HTERT RPE-1 (cell line): Measurements from ENCODE around the gene TMEM259.

Experiments
- in situ Hi-C: fragments of 300-500 bp; cut with MboI; formaldehyde crosslinking; loops from 4 replicates; pipeline ENCODE4 v1.14.3; 2020; ENCODE audit warnings: low sequenced_read_pairs

The TMEM259 gene

DNA sequence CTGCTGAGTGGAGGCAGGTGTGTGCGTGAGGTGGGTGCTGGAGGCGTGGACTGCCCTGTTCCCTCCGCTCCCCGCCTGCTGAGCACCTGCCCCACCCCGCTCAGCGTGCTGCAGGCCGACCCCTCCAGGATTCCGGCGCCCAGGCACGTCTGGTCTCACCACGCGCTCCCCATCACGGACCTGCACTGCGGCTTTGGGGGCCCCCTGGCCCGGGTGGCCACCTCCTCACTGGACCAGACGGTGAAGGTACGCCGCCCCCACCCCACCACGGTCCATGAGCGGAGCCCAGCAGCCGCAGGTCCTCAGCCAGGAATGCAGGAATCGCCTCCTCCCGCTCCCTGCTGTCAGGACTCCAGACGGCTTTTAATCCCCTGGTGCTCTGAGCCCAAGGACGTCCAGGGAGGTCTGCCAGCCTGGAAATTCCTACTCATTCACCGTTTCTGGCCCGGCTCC lies 30.8 kb downstream of the TMEM259 start:
- in situ Hi-C loops: no loop called here

- in situ Hi-C loops: no loop called here
These were observed 31.4 kb downstream of the TMEM259 start for GRCh38 chr19:989381-990081.

DNA sequence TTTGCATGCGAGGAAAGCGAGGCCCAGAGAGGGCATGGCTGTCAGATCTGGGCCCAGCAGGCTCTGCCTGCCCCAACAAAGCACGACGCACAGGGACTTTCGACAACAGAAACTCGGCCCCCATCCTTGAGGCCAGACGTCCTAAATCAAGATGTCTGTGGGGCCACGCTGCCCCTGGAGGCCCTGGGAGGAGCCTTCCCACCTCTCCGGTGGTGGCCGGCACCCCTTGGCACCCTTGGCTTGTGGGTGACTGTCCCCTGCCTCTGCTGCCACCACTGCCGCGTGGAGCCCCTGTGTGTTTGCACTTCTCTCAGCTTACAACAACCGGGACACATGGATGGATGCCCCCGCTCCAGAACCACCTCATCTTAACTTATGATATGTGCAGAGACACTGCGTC lies 32.4 kb downstream of the TMEM259 start:
- in situ Hi-C loops: no loop called here

DNA sequence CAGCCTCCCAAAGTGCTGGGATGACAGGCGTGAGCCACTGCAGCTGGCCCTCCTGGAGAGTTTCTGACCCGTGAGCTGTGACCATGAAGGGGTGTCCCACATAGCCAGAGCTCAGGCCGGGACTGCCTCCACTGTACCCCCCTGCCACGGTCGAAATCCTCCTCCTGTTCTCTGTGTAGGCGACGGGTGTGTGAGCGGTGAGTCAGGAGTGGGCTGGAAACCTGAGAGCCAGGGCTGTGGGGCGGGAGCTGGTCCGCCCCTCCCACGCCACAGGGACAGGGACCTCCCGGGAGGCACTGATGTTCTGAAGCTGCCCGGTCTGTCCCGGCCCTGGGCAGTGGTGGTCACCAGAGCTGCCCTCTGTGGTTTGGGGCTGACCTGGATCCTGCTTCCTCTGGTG lies 32.8 kb downstream of the TMEM259 start:
- in situ Hi-C loops: no loop called here

- in situ Hi-C loops: no loop called here
These were observed 34.8 kb downstream of the TMEM259 start for GRCh38 chr19:986083-986482.

GRCh38 chr19:984165-984967 lies 36.6 kb downstream of the TMEM259 start, which contains the start of gene WDR18:
Gene WDR18, plus strand, starts transcription at chr19:984345. Its CDS starts 9 bp downstream, at chr19:984354.
- in situ Hi-C loops: no loop called here

- in situ Hi-C loops: no loop called here
These were observed 38.3 kb downstream of the TMEM259 start for GRCh38 chr19:982567-983170.

DNA sequence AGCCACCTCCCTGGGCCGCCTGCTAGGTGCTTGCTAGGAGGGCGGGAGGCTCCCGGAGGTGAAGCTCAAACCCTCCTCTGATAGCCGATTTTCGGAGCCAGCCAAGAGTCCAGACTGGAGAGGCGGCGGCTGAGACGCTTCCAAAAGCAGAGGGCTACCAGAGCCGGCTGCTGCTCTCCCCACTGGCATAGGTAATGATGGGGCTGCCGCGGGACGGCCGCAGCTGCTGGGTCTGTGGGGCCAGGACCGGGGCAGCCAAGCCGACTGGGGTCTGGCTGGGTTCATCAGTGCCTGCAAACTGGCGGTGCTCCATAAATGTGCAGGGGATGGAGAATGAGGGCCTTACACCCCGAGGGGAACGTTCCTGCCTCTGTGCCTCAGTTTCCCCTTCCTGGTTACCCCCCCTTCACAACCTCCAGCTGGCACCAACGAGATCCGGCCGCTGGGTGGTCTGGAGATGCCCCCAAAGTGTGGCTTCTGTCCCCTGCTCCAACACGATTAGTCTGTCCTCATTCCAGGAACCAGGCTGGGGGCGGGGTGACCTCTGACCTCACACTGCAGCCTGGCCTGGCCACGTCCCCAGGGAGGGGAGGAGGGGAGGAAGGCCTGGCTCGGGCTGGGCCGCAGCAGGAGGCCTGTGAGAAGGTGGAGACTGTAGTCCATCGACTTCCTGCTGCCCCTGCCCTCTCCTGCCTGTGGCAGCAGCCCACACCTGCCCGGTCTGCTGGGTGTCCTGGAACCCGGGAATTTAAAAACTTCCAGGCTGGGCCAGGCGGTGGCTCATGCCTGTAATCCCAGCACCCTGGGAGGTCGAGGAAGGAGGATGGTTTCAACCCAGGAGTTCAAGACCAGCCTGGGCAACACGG lies 40.6 kb downstream of the TMEM259 start:
- in situ Hi-C loops: no loop called here

DNA sequence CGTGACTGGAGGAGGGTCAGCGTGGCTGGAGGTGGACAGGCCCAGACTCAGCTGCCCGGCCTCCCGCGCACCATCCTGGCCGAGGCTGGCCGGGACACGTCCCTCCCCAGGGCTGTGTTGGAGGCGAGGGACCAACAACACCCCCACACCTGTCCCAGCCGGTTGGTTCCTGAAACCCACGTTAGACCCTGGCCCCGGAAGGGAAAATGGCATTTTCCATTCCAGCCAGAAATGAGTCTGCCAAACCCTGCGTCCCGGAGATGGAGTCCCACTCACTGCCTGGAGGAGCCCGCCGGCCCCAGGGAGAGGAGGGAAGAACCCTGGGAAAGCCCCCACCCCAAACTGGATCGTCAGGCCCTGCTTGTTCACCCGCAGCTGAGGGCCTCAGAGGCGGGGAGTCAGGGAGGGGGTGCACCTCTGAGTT lies 41.6 kb downstream of the TMEM259 start:
- in situ Hi-C loops: no loop called here

- in situ Hi-C loops: no loop called here
These were observed 43.9 kb downstream of the TMEM259 start for GRCh38 chr19:977058-977464.

- in situ Hi-C loops: no loop called here
These were observed 44.4 kb downstream of the TMEM259 start for GRCh38 chr19:976476-976875.

DNA sequence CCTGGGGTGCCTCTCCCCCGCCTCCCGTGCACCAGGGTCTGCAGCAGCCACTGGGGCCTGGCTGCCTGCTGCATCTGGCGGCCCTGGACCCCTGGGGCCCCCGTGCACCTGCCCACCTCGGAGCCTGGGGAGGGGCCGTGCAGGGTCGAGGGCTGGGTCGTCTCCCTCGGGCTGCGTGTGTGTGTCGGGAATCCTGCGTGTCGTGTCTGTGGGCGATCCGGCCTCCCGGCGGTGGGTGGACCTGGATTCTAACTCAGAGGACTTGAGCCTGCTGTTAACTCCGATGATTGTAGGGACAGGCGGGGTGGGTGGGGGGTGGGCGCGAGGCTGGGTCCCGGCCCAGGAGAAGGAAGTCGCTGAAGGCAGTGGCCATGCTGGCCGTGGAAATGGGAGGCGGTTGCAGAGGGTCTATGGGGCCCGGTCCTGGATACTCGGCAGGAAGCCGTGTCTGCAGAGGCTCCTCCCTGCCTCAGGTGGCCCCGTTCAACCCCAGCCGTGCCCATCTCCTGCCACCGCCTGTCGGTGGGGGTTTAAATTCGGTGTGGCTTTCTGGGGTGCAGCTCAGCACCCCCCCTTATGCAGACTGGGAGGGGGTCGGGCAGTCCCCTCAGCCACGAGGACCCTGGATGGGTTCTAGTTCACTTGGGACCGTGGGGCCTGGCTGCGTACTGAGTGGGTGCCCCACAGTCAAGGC lies 46.2 kb downstream of the TMEM259 start:
- in situ Hi-C loops: no loop called here

GRCh38 chr19:973726-974563 lies 47.0 kb downstream of the TMEM259 start:
- in situ Hi-C loops: no loop called here

GRCh38 chr19:972281-972680 lies 48.6 kb downstream of the TMEM259 start:
- in situ Hi-C loops: no loop called here

GRCh38 chr19:971795-972194 lies 49.1 kb downstream of the TMEM259 start:
- in situ Hi-C loops: no loop called here

DNA sequence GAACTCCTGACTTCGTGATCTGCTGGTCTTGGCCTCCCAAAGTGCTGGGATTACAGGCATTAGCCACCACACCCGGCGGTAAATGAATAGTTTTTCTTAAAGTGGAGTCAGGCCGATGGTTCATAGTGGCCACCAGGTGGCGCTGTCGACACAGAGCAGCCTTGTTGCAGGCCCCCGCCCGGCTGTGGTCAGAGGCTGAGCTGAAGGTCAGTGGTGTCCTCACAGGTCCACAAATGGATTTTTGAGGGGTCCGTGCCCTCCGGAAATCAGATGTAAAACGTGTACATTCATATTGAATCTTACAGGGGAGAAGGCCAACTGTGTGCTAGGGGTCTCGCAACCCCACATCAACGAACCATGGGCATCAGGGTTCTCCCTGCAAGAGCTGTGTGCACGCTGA lies 50.2 kb downstream of the TMEM259 start:
- in situ Hi-C loops: no loop called here

DNA sequence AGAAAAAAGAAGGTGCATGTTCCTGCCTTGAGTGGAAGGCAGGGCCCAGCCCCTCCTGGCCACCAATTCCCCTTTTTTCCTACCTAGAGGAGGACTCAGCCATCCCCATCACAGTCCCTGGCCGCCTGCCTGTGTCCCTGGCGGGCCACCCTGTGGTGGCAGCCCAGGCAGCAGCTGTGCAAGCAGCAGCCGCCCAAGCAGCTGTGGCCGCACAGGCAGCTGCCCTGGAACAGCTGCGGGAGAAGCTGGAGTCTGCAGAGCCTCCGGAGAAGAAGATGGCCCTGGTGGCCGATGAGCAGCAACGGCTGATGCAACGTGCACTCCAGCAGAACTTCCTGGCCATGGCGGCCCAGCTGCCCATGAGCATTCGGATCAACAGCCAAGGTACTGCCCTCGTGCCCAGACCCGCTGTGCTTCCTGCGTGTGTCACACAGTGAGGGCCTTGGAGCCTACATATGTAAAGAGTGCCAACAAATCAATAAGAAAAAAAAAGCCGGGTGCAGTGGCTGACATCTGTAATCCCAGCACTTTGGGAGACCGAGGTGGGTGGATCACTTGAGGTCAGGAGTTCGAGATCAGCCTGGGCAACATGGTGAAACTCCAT lies 54.3 kb downstream of the TMEM259 start:
- in situ Hi-C loops: no loop called here

DNA sequence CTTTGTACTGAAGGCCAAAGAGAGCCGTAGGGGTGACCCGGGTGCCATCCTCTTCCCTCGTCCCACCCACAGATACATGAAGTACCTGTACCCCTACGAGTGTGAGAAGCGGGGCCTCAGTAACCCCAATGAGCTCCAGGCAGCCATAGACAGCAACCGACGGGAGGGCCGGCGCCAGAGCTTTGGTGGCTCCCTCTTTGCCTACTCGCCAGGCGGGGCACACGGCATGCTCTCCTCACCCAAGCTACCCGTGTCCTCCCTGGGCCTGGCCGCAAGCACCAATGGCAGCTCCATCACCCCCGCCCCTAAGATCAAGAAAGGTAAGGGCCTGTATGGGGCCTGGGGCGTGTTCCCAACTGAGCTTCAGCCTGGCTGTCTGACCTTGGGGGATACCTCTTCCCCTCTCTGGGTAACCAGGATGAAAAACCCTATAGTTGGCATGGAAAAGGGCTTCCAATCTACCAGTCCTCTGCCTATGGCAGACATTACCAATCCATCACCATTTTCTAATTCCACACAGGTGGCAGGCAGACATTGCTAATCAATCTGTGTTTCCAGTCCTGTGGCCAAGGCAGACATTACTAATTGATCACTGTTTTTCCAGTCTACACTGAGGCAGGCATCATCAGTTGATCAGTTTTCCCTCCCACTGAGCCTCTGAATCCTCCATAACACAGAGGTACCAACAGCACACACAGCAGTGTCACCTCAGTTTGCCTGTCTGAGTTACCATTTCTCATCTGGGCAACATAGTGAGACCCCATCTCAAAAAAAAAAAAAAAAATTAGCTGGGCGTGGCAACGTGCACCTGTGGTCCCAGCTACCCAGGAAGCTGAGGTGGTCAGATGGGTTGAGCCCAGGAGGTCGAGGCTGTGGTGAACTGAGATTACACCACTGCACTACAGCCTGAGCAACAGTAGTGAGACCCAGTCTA lies 55.9 kb downstream of the TMEM259 start:
- in situ Hi-C loops: no loop called here
